Endothelial cell (in vitro differentiated cells): ENCODE results near the gene ARRB1. TPM values are rescaled to one million over a fixed set of nuclear protein-coding genes. Genes with fewer than 3 reads are reported as not detected.
"Not testable (repeated sequence)": the region's sequence is repeated elsewhere in the genome, so short reads cannot be mapped to it uniquely, and the experiment has no call there.

Experiments
- DNase-seq: peaks from one replicate; pipeline ENCODE4 v3.0.0; 2021; ENCODE audit warnings: low spot score
- H3K27ac Mint-ChIP-seq: one replicate; pipeline ENCODE4 v1.8.0; 2021; ENCODE audit warnings: mixed read lengths, inconsistent platforms; ENCODE audit not compliant: unreplicated experiment
- H3K27me3 Mint-ChIP-seq: one replicate; pipeline ENCODE4 v1.8.0; 2021; ENCODE audit warnings: mild to moderate bottlenecking, moderate library complexity, mixed read lengths, inconsistent platforms; ENCODE audit not compliant: unreplicated experiment
- H3K36me3 Mint-ChIP-seq: one replicate; pipeline ENCODE4 v1.8.0; 2021; ENCODE audit warnings: mild to moderate bottlenecking, low read depth, mixed read lengths, inconsistent platforms; ENCODE audit not compliant: unreplicated experiment
- H3K4me1 Mint-ChIP-seq: one replicate; pipeline ENCODE4 v1.8.0; 2021; ENCODE audit warnings: mild to moderate bottlenecking, mixed read lengths, inconsistent platforms; ENCODE audit not compliant: unreplicated experiment
- H3K4me3 Mint-ChIP-seq: one replicate; pipeline ENCODE4 v1.8.0; 2021; ENCODE audit warnings: mild to moderate bottlenecking, mixed read lengths, inconsistent platforms; ENCODE audit not compliant: unreplicated experiment
- H3K9me3 Mint-ChIP-seq: one replicate; pipeline ENCODE4 v1.8.0; 2021; ENCODE audit warnings: mixed read lengths, inconsistent platforms; ENCODE audit not compliant: unreplicated experiment
- CTCF ChIP-seq: fragments of 200-600 bp; sonication (generic); IDR thresholded peaks from one replicate; pipeline ENCODE4 v1.5.0; 2021; ENCODE audit warnings: antibody characterized with exemption; ENCODE audit not compliant: unreplicated experiment
- total RNA-seq: library from RNA; stranded (reverse); fragmentation: NEBNext Ultra II Directional; extraction: Animal tissue kit (Norgen Biotek cat#: 25700); gene quantifications from one replicate; pipeline ENCODE4 v1.2.1, GENCODE V29; 2021; ENCODE audit not compliant: unreplicated experiment

Gene ARRB1
- total RNA-seq, 1 donor from 2014 or later, result 197 TPM

GRCh38 chr11:75306529-75306928 lies 44.9 kb downstream of the ARRB1 start:
- peaks cover 7% of the 10 kb centered on the region for H3K36me3 Mint-ChIP-seq
- peak overlapping the region; percentile 90 for H3K27ac Mint-ChIP-seq
- DNase-seq, result peak; percentile 46
- H3K4me1 Mint-ChIP-seq, result peaks cover 55% of the 10 kb centered on the region
- H3K4me3 Mint-ChIP-seq, result peak overlapping the region; percentile 78
- TF ChIP-seq CTCF, result no peak
- H3K9me3 Mint-ChIP-seq, result no peaks in the 10 kb centered on the region
- H3K27me3 Mint-ChIP-seq, result peaks cover 3% of the 10 kb centered on the region

DNA sequence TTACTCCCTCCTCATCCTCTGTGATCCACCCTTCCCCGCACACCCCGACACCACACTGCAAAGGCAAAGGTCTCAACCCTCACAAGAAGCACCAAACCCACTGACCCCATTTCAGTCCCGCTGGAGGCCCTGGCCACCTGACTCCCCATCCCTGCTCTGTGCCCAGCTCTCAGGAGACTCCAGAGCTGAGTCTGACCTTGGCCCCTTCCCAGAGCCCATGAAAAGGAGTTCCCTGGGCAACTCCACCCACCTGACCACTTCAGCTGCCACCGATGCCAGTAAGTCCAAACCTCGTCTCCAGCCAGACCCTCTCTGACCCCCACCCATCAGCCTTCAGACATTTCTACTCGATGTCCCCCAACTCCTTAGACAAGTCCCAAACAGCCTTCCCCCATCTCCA lies 45.5 kb downstream of the ARRB1 start:
- H3K4me3 Mint-ChIP-seq, result peak overlapping the region; percentile 78
- H3K27me3 Mint-ChIP-seq, result peaks cover 3% of the 10 kb centered on the region
- no peak for TF ChIP-seq CTCF
- peak overlapping the region; percentile 90 for H3K27ac Mint-ChIP-seq
- DNase-seq, result no peak
- H3K36me3 Mint-ChIP-seq, result peaks cover 7% of the 10 kb centered on the region
- H3K9me3 Mint-ChIP-seq, result no peaks in the 10 kb centered on the region
- H3K4me1 Mint-ChIP-seq, result peaks cover 55% of the 10 kb centered on the region

GRCh38 chr11:75305452-75305851 lies 46.0 kb downstream of the ARRB1 start:
- peaks cover 55% of the 10 kb centered on the region for H3K4me1 Mint-ChIP-seq
- peak overlapping the region; percentile 90 for H3K27ac Mint-ChIP-seq
- peak overlapping the region; percentile 78 for H3K4me3 Mint-ChIP-seq
- TF ChIP-seq CTCF, result no peak
- DNase-seq, result no peak
- peaks cover 7% of the 10 kb centered on the region for H3K36me3 Mint-ChIP-seq
- H3K9me3 Mint-ChIP-seq, result no peaks in the 10 kb centered on the region
- peaks cover 3% of the 10 kb centered on the region for H3K27me3 Mint-ChIP-seq

DNA sequence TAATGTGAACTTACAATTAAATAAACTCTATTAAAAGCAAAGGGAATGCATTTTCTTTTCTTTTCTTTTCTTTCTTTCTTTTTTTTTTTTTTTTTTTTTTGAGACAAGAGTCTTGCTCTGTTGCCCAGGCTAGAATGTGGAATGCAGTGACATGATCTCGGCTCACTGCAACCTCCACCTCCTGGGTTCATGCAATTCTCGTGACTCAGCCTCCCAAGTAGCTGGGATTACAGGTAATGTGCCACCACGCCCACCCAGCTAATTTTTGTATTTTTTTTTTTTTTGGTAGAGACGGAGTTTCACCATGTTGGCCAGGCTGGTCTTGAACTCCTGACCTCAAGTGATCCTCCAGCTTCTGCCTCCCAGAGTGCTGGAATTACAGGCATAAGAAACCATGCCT lies 46.5 kb downstream of the ARRB1 start:
- not testable (repeated sequence) for H3K27ac Mint-ChIP-seq, H3K27me3 Mint-ChIP-seq, H3K4me3 Mint-ChIP-seq, H3K36me3 Mint-ChIP-seq, DNase-seq, H3K9me3 Mint-ChIP-seq
- H3K4me1 Mint-ChIP-seq, result peaks cover 50% of the 10 kb centered on the region

- H3K27me3 Mint-ChIP-seq, result no peaks in the 10 kb centered on the region
- peaks cover 7% of the 10 kb centered on the region for H3K36me3 Mint-ChIP-seq
- peaks cover 47% of the 10 kb centered on the region for H3K4me1 Mint-ChIP-seq
- H3K27ac Mint-ChIP-seq, result peak overlapping the region; percentile 32
- H3K9me3 Mint-ChIP-seq, result no peaks in the 10 kb centered on the region
- no peak for TF ChIP-seq CTCF
- no peak overlapping the region for H3K4me3 Mint-ChIP-seq
- DNase-seq, result no peak
Observed at GRCh38 chr11:75303544-75304224, 47.8 kb downstream of the ARRB1 start.
